NB4 (cell line): ENCODE measurements around the gene PCDHA12.
A peak's percentile ranks its signal among the peaks of the same experiment; 100 is the strongest.

ENCODE experiments used
- MYC ChIP-seq: IDR thresholded peaks from 2 replicates; pipeline ENCODE4 v1.6.1; 2011; ENCODE audit warnings: low read depth, low read length
- POLR2A ChIP-seq: IDR thresholded peaks from 2 replicates; pipeline ENCODE4 v1.6.1; 2011; ENCODE audit warnings: mild to moderate bottlenecking; ENCODE audit not compliant: insufficient read length; ENCODE audit errors: extremely low read depth
- TF ChIP-seq, protein P1 (sequence below): IDR thresholded peaks from one replicate; pipeline ENCODE4 v1.5.1; 2012; ENCODE audit warnings: low read depth, low read length
- TF ChIP-seq, protein P2 (sequence below): IDR thresholded peaks from 2 replicates; pipeline ENCODE4 v1.6.1; 2011; ENCODE audit warnings: low read depth, low read length

DNA sequence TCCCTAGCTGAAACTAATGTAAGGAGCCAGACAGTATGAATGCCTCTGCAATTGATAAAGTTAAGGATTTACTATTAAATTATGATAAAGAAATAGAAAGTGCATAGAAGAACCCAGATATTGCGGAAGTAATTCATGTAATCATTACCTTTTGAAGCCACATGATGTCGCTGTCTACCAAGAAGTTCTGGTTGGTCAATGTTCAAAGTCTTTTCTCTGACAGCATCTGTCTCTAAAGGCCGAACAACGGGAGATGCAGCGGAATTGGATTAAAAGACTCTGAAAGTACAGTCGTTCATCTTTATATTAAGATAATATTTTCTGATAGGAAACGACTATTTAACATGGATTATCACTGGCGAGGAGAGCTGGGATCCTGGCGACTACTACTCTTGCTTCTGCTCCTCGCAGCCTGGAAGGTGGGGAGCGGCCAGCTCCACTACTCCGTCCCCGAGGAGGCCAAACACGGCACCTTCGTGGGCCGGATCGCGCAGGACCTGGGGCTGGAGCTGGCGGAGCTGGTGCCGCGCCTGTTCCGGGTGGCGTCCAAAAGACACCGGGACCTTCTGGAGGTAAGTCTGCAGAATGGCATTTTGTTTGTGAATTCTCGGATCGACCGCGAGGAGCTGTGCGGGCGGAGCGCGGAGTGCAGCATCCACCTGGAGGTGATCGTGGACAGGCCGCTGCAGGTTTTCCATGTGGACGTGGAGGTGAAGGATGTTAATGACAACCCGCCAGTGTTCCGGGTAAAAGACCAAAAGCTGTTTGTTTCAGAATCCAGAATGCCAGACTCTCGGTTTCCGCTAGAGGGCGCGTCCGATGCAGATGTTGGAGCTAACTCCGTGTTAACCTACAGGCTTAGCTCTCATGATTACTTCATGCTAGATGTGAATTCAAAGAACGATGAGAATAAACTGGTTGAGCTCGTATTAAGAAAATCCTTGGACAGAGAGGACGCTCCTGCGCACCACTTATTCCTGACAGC is 33.8 kb upstream of the PCDHA12 start, which contains the start of gene PCDHA8:
- TF ChIP-seq, protein P1, sequence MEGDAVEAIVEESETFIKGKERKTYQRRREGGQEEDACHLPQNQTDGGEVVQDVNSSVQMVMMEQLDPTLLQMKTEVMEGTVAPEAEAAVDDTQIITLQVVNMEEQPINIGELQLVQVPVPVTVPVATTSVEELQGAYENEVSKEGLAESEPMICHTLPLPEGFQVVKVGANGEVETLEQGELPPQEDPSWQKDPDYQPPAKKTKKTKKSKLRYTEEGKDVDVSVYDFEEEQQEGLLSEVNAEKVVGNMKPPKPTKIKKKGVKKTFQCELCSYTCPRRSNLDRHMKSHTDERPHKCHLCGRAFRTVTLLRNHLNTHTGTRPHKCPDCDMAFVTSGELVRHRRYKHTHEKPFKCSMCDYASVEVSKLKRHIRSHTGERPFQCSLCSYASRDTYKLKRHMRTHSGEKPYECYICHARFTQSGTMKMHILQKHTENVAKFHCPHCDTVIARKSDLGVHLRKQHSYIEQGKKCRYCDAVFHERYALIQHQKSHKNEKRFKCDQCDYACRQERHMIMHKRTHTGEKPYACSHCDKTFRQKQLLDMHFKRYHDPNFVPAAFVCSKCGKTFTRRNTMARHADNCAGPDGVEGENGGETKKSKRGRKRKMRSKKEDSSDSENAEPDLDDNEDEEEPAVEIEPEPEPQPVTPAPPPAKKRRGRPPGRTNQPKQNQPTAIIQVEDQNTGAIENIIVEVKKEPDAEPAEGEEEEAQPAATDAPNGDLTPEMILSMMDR, result peak; percentile 78
- no peak for TF ChIP-seq POLR2A
- no peak for TF ChIP-seq MYC
- TF ChIP-seq, protein P2, sequence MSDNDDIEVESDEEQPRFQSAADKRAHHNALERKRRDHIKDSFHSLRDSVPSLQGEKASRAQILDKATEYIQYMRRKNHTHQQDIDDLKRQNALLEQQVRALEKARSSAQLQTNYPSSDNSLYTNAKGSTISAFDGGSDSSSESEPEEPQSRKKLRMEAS, result no peak
